GM19193 (cell line): ENCODE results near the gene TSPAN12.

Experiments
- POLR2A ChIP-seq: IDR thresholded peaks from 4 replicates; pipeline ENCODE4 v1.6.1; 2011; ENCODE audit not compliant: insufficient read depth, insufficient read length; ENCODE audit errors: extremely low read depth

The TSPAN12 gene

GRCh38 chr7:120827371-120828118 is 30.4 kb downstream of the TSPAN12 start:
- TF ChIP-seq POLR2A = no peak

- TF ChIP-seq POLR2A = no peak
These were observed 32.4 kb downstream of the TSPAN12 start for GRCh38 chr7:120825576-120825975.

DNA sequence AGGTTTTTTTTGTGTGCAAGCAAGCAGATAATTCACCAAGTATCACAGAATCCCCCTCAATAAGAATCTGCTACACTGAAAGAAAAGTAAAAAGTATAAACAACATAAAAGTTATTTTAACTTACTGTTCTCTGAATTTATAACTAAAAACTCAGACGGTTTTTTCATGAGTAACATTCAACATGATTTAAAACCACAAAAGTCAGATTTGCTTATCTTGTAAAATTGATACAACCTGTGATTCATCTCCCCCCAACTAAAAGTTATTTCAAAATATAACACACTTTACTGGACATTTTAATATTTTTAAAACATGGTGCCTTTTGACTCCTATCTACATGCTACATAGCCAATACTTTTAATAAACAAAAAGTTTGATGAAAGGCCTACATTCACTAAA is 32.8 kb downstream of the TSPAN12 start:
- TF ChIP-seq POLR2A = no peak

- TF ChIP-seq POLR2A = no peak
These were observed 38.1 kb downstream of the TSPAN12 start for GRCh38 chr7:120819861-120820260.

DNA sequence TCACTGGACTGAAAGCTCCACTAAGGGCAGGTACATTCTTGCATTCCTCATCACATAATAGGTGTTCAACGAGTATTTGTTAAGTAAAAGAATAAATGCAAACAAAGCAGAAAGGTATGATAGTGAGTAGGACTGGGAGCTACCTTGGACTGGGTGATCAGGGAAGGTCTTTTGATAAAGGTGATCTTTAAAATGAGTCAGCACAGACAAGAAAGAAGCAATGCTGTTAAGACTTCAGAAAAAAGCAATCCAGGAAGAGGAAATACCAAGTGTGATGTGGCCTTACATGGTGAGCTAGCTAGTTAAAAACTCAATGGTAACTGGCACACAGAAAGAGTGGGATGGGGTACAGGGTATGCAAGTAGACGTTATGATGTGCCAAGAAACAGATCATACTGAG is 40.1 kb downstream of the TSPAN12 start:
- no peak for TF ChIP-seq POLR2A

DNA sequence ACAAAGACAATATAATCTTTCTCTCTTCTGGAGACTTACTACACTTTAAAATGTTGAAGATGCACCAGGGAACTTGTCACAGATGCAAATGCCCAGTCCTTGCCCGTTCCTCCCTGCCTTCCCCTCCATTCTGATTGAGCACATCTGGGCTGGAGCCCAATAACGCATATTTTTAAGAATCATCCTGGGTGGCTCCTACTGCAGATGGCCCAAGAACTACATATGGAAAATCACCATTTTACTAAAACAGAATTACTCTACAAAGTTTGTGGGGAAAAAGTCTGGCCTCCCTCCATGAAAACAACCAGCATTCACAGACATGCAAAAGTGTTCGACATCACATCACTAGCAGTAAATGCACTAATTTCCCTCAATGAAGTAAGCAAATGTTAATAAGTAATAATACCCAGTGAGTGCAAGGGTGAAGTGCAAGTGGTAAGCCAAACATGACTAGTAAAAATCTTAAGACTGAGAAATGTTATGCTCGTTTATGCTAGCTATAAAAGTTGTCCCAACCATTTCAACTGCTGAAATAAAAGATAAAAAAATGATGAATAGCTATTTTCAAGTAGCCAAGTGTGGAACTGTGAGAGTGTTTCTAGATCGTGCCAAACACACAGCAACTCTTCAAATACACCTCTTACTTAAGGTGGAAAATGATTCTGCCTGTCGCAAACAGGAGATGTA is 43.5 kb downstream of the TSPAN12 start:
- no peak for TF ChIP-seq POLR2A

- no peak for TF ChIP-seq POLR2A
These were observed 44.2 kb downstream of the TSPAN12 start for GRCh38 chr7:120813546-120814252.

- TF ChIP-seq POLR2A = no peak
These were observed 44.9 kb downstream of the TSPAN12 start for GRCh38 chr7:120813089-120813488.

DNA sequence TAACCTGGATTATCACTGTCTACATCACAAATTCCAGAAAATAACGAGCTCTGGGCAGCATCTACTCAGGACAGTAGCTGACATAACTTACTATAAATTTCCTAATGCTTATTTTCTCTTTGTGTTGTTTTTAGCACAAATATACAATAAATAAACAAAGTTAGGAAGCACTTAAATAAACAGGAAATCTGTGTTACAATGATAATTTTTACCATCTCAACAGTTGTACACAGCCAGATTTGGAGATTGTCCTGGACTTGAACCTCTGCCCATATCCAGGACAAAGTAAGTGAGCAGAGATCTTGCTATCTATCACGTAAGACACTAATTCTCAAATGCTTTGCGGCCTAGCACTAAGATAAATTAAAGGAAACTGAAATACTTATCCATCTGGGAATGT is 48.7 kb downstream of the TSPAN12 start:
- no peak for TF ChIP-seq POLR2A

DNA sequence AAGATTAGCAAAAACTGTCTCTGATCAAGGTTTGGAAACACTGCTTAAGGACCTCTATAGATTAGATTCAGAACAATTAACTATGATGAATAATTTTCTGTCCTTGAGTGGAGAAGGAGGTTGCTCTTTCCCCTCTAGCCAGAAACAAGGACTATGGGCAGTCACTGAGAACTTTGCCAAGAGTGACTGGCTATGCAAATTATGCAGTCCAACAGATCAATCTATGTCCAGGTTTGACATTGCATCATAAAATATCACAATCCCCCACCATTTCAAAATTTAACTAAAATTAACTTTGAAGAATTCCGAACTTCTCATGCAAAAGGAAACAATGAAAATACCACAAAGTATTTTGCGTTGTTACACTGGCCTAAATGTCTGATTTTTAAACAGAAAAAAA is 50.6 kb downstream of the TSPAN12 start:
- TF ChIP-seq POLR2A = no peak

- TF ChIP-seq POLR2A = no peak
These were observed 51.3 kb downstream of the TSPAN12 start for GRCh38 chr7:120806669-120807068.

- TF ChIP-seq POLR2A = no peak
These were observed 52.1 kb downstream of the TSPAN12 start for GRCh38 chr7:120805636-120806388.

GRCh38 chr7:120802751-120803150 is 55.2 kb downstream of the TSPAN12 start:
- no peak for TF ChIP-seq POLR2A

DNA sequence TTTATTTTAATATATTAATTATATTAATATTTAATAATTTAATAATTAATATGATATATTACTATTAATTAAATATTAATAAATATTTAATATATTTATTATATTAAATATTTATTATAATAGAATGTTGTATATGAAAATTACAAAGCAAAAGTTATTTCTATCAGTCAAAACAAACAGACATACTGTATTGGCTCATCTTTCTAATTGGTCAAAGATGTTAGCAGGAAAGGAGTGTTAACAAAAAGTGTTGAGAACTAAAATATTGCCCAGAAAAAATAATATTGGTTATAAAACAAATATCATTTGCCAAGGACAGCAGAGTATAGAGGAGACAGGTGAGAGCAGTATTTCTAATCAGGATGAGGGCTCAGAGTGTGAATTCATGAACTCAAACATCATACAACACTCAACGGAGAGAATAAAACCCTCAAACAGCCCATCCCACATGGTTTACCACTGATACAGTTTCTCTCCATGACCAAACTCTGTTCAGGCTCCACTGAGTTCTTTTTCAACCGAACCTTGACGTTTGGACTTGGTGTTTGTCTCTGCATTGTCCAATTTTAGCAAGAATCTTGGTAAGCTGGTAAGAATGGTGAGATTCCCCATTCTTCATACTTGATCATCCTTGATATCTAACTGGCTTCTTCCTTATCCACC is 58.0 kb downstream of the TSPAN12 start:
- TF ChIP-seq POLR2A = no peak
